Large intestine (tissue), 3 donors: ENCODE measurements around the gene NCKAP5. TPM values are rescaled to one million over a fixed set of nuclear protein-coding genes. Genes with fewer than 3 reads are reported as not detected.

Source experiments
- DNase-seq, 2 donors: peaks; one replicate each; pipeline versions ENCODE4 v3.0.0 to v3.0.0-alpha.2; 2013
- H3K27ac ChIP-seq: one replicate; pipeline ENCODE4 v1.5.1; 2013; ENCODE audit warnings: low read length
- H3K27me3 ChIP-seq: 2 replicates; pipeline ENCODE4 v1.6.1; 2013; ENCODE audit warnings: low read length; ENCODE audit not compliant: control insufficient read depth, insufficient read depth
- H3K36me3 ChIP-seq: 2 replicates; pipeline ENCODE4 v1.6.1; 2013; ENCODE audit warnings: low read length; ENCODE audit not compliant: control insufficient read depth, insufficient read depth
- H3K4me1 ChIP-seq: one replicate; pipeline ENCODE4 v1.6.1; 2013; ENCODE audit warnings: low read length; ENCODE audit not compliant: control insufficient read depth, insufficient read depth
- H3K4me3 ChIP-seq: one replicate; pipeline ENCODE4 v1.5.1; 2013; ENCODE audit warnings: low read length
- H3K9me3 ChIP-seq: one replicate; pipeline ENCODE4 v1.6.1; 2013; ENCODE audit warnings: mild to moderate bottlenecking, low read depth, low read length, moderate library complexity; ENCODE audit not compliant: control insufficient read depth
- WGBS: methylation state at CpG from one replicate; pipeline ENCODE4 v1.1.5; 2013; ENCODE audit warnings: low lambda C conversion rate; ENCODE audit not compliant: insufficient coverage; 5-methylcytosine and 5-hydroxymethylcytosine counted together
- polyA plus RNA-seq: library from polyadenylated mRNA; unstranded; fragments of 120-200 nt; gene quantifications from one replicate; pipeline ENCODE4 v1.2.1, GENCODE V29; 2013

The NCKAP5 gene
- polyA plus RNA-seq, 1 donor = 4.3 TPM

DNA sequence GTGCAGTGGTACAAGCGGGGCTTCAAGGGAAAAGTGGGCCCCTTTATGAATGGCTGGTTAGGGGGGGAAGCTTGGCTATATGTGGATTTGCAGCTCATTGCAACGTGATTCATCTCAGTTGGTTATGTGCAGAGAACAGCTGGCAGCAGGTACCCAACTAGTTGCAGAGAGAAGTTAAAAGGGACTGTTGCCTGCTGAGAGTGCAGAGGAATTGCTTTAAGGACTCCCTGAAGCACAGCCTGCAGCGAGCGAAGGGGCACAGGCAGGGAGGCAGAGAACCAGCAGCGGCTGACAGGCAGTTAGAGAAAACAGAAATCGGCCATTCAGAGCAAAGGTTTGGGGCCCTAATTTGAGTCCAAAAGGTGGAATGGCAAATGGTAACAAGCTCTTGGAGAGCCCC is 620.1 kb downstream of the NCKAP5 start:
- Histone ChIP-seq H3K9me3 (no peaks in the 10 kb centered on the region), H3K4me3 (no peak overlapping the region), H3K36me3 (no peaks in the 10 kb centered on the region), H3K4me1 (no peaks in the 10 kb centered on the region), H3K27ac (no peak overlapping the region), H3K27me3 (no peaks in the 10 kb centered on the region)
- WGBS = 100% methylated on average over 4 of the region's 6 CpGs
- no peak for DNase-seq

DNA sequence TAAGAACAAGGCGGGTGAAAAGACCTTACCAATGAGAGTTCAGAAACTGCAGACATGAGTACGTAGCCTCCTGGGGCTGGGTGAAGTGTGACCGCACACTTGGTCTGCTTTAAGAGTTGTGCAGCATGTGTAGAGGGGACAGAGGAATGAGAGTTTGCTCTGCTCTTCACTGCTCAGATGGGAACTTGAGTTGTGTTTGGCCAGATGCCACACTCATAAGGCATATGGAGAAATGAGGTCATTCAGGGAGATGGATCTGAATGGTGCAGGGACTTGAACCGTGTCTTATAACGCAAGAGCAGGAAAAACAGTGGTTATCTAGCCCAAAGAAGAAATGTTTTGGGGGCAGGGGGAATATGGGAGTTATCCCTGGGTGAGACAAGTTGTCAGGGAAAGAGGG is 624.4 kb downstream of the NCKAP5 start:
- H3K4me3 ChIP-seq = no peak overlapping the region
- H3K36me3 ChIP-seq = no peaks in the 10 kb centered on the region
- WGBS = no CpG with 5 or more reads among the region's 5 CpGs
- no peak overlapping the region for H3K27ac ChIP-seq
- DNase-seq = no peak
- H3K9me3 ChIP-seq = no peaks in the 10 kb centered on the region
- H3K27me3 ChIP-seq = no peaks in the 10 kb centered on the region
- H3K4me1 ChIP-seq = no peaks in the 10 kb centered on the region

DNA sequence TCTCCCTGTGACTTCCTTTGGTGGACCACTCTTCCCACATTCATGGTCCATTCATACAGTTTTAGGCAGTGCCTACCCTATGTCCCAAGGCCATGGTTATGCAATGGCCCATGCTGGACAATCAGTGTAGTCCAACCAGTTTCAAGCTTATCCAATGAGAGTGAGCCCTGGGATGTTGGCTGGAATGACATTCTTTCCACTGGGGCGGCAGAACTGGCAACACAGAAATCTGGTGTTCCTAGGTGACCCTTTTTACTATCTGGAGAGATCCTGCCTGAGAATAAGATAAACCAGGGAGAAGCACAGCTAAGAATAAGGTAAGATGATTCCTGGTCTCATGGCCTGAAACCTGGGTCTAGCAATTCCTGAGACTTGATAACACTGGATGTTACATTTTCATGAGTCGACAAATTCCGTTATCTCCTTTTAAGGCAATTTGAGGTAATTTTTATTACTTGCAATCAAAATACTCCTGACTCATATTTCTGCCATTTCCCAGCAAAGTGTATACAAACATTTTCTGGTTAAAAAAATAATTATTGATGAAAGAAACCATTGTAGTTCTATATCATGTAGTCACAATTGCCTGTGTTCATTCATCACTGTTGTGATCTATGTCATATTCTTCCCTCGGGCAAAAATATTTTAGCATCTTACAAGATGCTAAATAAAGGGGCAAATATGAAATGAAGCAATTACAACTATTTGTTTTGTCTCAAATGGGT is 626.8 kb downstream of the NCKAP5 start:
- H3K36me3 ChIP-seq = no peaks in the 10 kb centered on the region
- H3K9me3 ChIP-seq = no peaks in the 10 kb centered on the region
- no peaks in the 10 kb centered on the region for H3K27me3 ChIP-seq
- WGBS = 83% methylated on average over 2 of the region's 4 CpGs
- DNase-seq = no peak
- H3K27ac ChIP-seq = no peak overlapping the region
- H3K4me1 ChIP-seq = no peaks in the 10 kb centered on the region
- no peak overlapping the region for H3K4me3 ChIP-seq

- no peaks in the 10 kb centered on the region for H3K9me3 ChIP-seq
- H3K4me1 ChIP-seq = no peaks in the 10 kb centered on the region
- DNase-seq = no peak
- H3K27ac ChIP-seq = no peak overlapping the region
- H3K36me3 ChIP-seq = no peaks in the 10 kb centered on the region
- no peak overlapping the region for H3K4me3 ChIP-seq
- no peaks in the 10 kb centered on the region for H3K27me3 ChIP-seq
- 80% methylated on average over 1 of the region's 2 CpGs for WGBS
These were observed 630.6 kb downstream of the NCKAP5 start for GRCh38 chr2:132937629-132938028.

DNA sequence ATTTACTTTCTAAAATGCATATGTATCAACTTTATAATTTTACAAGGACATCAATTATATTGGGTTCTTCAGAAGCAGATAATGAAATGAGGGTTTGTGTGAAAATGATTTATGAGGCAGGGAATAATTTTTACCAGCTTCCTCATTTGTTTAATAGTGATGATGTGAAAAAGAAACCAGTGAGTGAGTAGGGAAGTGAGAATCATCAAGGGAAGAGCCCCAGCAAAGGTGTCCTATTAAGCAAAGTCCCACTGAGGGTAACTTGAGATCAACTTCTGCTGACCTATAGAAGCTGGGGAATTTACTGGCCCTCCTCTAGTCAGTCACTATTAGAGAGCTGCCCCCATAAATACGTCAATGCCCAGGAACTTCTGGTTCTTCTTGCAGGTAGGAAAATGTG is 631.5 kb downstream of the NCKAP5 start:
- WGBS = no CpG with 5 or more reads among the region's 1 CpG
- no peak for DNase-seq
- Histone ChIP-seq H3K9me3 (no peaks in the 10 kb centered on the region), H3K4me1 (no peaks in the 10 kb centered on the region), H3K27me3 (no peaks in the 10 kb centered on the region), H3K4me3 (no peak overlapping the region), H3K27ac (no peak overlapping the region), H3K36me3 (no peaks in the 10 kb centered on the region)

DNA sequence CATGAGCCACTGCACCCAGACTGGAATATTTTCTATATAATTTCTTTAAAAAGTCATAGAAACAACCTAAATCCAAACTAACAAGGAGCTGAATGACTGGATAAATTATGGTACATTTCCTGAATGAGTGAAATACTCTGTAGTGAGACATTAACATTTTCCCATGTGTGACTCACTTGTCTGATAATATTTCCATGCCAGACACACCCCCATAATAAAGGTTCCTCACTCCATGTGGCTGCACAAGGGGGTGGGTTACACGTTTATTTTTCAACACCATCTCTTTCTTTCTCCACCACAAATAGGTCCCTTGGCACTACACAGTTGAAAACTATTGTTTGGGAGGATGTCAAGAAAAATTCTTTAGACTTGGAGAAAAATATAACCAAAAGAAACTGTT is 632.0 kb downstream of the NCKAP5 start:
- no peak for DNase-seq
- H3K27ac ChIP-seq = no peak overlapping the region
- no peaks in the 10 kb centered on the region for H3K9me3 ChIP-seq
- WGBS = 0% methylated on average over 1 of the region's 1 CpG
- H3K36me3 ChIP-seq = no peaks in the 10 kb centered on the region
- no peaks in the 10 kb centered on the region for H3K4me1 ChIP-seq
- no peak overlapping the region for H3K4me3 ChIP-seq
- H3K27me3 ChIP-seq = no peaks in the 10 kb centered on the region

- H3K36me3 ChIP-seq = no peaks in the 10 kb centered on the region
- no peaks in the 10 kb centered on the region for H3K9me3 ChIP-seq
- DNase-seq = peak; percentile 33 to 66
- H3K27ac ChIP-seq = no peak overlapping the region
- no peaks in the 10 kb centered on the region for H3K4me1 ChIP-seq
- no peaks in the 10 kb centered on the region for H3K27me3 ChIP-seq
- WGBS = no CpG with 5 or more reads among the region's 6 CpGs
- H3K4me3 ChIP-seq = no peak overlapping the region
These were observed 638.5 kb downstream of the NCKAP5 start for GRCh38 chr2:132929786-132930185.

- WGBS = 100% methylated on average over 1 of the region's 3 CpGs
- no peaks in the 10 kb centered on the region for H3K27me3 ChIP-seq
- DNase-seq = no peak
These were observed 644.5 kb downstream of the NCKAP5 start for GRCh38 chr2:132923787-132924186.

DNA sequence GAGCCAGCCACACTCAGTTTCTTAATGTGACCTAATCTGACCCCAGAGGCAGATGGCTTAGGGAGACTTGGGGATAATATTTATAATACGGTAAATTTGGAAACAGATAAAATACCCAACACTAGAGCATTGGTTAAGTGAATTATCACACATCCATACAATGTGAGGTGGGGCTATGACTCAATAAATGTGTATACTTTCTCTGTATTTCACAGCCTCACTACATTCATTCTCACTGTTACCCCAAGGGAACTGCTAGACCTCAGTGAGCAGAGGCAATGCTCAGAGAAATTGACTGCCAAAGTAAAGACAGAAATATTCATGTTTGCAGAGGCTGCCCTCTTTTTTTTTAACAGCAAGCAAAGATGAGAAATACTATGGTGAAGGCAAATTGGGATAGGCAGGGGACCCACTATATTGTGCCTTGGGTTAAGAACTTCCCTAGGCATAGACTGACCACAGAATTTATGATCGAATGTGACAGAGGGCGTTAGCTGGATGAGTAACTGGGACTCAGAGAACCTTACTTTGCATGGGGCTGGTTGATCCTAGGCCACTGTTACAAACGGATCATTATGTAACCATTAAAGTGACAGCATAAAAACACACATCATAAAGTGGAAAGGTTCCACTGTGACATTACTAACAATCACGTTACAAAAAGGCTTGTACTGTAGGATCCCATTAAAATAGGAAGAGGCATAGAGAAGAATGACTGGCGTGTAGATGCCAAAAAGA is 652.3 kb downstream of the NCKAP5 start:
- no CpG with 5 or more reads among the region's 6 CpGs for WGBS
- Histone ChIP-seq H3K9me3 (no peaks in the 10 kb centered on the region), H3K4me1 (no peaks in the 10 kb centered on the region), H3K36me3 (no peaks in the 10 kb centered on the region), H3K4me3 (no peak overlapping the region), H3K27me3 (no peaks in the 10 kb centered on the region), H3K27ac (no peak overlapping the region)
- DNase-seq = no peak

More at GRCh38 chr2:132923787-132924186, 644.5 kb downstream of the NCKAP5 start:
- Histone ChIP-seq H3K4me1 (no peaks in the 10 kb centered on the region), H3K36me3 (no peaks in the 10 kb centered on the region), H3K4me3 (no peak overlapping the region), H3K9me3 (no peaks in the 10 kb centered on the region), H3K27ac (no peak overlapping the region)

DNA sequence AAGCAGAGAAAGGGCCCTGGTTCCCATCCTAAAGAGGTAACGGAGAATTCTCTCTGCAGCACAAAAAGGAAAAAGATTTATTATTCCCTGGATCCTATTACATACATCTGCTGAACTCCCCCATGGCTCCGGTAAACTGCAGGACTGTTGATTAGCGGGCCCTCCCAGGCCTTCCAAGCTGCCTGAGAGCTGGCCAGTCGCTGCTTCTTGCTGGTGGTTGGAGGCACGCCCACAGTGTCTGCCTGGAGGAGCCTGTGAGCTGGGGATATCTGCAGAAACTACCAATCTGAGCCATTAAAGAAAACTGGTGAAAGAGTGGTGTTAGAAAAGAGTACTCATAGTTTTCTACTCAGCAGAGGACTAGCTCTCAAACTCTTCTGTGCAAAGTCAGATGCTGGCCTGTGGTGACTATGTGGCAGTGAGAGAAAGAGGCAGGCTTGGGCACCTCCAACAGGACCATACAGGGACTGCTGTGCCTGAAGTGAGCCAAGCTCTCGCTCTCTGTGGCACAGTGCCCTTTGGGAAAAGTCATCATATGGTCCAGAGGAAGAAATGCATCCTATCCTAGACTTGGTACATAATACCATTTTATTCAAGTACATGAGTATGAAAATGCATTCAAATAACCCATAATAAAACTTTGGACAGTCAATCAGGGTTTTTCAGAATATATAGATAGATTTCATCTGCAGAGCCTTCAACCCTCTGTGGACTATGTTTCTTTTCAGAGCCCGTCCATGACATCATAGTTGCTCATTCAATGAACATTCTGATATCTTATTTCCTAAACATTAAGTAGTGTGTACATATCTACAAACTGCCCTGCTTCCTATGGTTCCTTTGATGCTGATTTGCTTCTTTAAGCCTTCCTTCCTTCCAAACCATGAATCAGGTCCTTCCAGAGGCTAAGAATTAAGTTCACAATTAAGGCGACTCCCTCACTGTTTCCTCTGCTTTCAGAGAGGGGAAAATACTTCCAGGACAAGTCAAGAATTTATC is 656.2 kb downstream of the NCKAP5 start:
- DNase-seq = peak in 1 of 2 donors; percentile 5

More for the DNA sequence above, 656.2 kb downstream of the NCKAP5 start:
- no peaks in the 10 kb centered on the region for H3K4me1 ChIP-seq
- no peak overlapping the region for H3K4me3 ChIP-seq
- H3K9me3 ChIP-seq = no peaks in the 10 kb centered on the region
- WGBS = no CpG with 5 or more reads among the region's 8 CpGs
- H3K27ac ChIP-seq = no peak overlapping the region
- no peaks in the 10 kb centered on the region for H3K36me3 ChIP-seq
- H3K27me3 ChIP-seq = no peaks in the 10 kb centered on the region
